Astrocyte of the spinal cord (primary cell): ENCODE data around the gene IRF1.

Experiments
- DNase-seq: peaks from one replicate; pipeline ENCODE4 v3.0.0; 2011; ENCODE audit warnings: low read depth, low spot score
- H3K4me3 ChIP-seq: 2 replicates; pipeline ENCODE4 v1.5.1; 2011; ENCODE audit warnings: low read depth, mild to moderate bottlenecking, low read length, moderate library complexity
- in situ Hi-C: cut with HindIII; loops from 2 replicates; pipeline ENCODE4 v1.10.0; 2017; ENCODE audit warnings: low sequenced_read_pairs
- TF ChIP-seq, protein P1 (sequence below): IDR thresholded peaks from 2 replicates; pipeline ENCODE4 v1.5.1; 2012; ENCODE audit warnings: low read depth, mild to moderate bottlenecking, low read length, inconsistent platforms

The IRF1 gene

DNA sequence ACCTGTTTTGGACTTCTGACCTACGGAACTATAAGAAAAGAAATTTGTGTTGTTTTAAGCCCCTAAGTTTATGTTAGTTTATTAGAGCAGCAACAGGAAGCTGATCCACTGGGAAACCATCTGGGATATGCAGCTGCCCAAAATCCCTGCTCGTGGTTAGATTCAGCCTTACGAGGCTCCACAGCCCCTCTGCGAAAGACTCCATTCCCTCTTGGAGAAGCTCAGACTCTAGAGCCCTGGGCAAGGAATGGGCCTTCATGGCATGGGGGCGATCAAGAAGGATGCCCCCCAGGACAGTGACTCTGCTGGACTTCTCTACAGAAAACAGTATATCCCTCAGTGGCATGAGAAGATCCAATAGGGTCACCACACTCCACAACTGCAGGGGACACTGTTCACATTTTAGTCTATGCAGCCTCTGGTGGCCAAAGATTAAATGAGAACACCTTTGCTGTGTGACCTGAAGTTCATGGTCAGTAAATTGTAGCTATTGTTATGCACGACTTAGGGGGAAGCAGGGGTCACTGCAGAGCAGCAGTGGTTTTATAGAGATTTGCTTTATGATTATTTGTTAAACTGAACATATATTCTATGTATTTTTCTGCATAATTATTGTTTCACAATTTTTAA is 21.1 kb downstream of the IRF1 start:
- in situ Hi-C loops, result no loop called here
- no peak overlapping the region for H3K4me3 ChIP-seq
- DNase-seq, result no peak
- TF ChIP-seq, protein P1, sequence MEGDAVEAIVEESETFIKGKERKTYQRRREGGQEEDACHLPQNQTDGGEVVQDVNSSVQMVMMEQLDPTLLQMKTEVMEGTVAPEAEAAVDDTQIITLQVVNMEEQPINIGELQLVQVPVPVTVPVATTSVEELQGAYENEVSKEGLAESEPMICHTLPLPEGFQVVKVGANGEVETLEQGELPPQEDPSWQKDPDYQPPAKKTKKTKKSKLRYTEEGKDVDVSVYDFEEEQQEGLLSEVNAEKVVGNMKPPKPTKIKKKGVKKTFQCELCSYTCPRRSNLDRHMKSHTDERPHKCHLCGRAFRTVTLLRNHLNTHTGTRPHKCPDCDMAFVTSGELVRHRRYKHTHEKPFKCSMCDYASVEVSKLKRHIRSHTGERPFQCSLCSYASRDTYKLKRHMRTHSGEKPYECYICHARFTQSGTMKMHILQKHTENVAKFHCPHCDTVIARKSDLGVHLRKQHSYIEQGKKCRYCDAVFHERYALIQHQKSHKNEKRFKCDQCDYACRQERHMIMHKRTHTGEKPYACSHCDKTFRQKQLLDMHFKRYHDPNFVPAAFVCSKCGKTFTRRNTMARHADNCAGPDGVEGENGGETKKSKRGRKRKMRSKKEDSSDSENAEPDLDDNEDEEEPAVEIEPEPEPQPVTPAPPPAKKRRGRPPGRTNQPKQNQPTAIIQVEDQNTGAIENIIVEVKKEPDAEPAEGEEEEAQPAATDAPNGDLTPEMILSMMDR, result no peak

DNA sequence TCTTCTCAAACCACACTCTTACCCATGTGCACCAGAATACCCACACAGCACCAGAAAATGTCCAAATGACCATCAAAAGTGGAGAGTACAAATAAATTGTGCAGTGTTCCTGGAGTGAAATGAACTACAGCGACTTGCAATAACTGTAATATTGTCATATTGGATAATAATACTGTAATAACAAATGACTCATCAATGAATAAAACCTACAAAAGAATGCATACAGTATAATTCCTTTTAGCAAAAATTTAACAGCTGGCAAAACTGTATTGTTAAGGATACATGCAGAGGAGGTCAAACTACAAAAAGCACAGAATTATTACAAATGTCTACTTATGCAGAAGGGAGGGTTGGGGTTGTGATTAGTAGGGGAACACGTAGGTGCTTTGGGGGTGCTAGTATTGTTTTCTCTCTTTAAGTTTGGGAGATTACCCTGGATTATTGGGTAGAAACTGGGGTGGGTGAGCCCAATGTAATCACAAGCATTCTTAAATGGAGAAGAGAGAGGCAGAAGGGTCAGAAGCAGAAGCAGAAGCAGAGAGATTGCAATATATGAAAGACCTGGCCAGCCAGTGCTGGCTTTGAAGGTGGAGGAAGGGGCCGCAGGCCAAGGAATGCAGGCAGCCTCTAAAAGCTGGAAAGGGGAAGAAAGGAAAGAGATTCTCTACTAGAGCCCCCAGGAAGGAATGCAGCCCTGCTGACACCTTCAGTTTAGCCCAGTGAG is 21.8 kb downstream of the IRF1 start:
- H3K4me3 ChIP-seq, result no peak overlapping the region
- no peak for DNase-seq
- TF ChIP-seq, protein P1, result no peak
- in situ Hi-C loops, result no loop called here

DNA sequence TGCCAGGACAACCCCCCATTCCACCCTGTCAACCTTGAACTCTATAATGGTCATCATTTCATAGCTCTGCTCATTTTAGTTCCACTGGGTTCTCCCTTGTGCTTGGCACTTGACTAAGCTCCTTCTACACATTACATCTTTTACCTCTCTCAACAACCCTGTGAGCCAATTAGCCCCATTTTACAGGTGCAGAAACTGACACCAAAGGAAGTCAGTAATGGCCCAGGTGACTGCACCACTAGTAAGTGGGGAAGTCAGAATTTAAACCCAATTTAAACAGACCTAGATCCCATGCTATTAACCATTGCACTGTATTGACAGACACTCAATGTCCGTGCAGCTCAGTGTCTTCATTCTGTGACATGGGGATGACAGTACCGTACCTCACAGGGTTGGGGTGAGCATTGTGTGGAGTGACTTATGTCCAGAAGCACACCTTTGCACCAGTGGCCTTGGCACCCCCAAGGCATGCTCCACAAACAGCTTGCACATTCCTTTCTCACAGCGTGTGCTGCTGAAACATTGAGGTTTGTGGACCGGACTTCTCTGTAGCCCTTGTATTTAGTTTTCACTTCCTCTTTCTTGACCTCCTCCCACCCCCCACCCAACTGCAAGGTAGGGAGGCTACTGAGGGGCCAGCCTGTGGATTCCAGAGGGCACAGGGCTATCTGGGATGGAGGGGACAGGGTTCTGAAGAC is 23.1 kb downstream of the IRF1 start:
- in situ Hi-C loops, result no loop called here
- DNase-seq, result no peak
- TF ChIP-seq, protein P1, result no peak
- H3K4me3 ChIP-seq, result no peak overlapping the region

DNA sequence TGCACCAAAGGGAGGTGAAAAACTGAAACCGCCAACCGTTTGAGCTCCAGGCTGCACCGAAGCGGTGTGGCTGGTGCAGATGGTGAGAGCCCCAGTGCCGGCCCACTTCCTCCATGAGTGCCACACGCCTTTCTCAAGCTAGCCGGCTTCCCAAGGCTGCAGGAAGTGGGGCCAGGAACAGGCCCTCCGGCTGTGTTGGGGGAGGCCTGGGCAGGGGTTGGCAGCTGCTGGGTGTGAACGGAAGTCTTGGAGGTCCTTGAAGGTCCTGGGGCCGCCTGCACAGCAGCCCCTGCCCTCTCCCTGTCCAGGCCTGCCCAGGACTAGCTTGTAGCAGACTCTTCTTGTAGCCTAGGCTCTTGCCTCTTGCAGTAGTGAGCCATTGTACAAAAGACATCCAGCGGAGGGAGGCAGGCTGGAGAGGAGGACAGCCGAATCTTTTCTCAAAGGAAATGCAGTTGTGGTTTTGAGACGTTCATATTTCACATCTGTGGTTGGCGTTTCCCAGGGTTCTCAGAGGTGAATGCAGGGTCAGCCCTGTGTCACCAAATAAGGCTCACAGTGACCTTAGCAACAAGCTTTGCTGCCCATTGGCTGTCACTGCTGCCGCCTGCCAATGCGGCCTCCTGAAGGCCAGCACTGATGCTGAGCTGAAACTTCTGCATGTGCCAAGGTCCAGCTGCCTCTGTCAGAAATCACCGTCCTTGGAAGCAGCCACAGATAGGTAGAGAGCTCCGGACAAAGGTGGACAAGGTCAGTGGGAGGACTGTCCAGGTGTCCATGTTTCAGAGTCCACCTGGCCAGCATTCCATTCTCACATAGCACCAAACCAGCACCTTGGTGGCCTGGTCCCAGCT is 23.9 kb downstream of the IRF1 start:
- TF ChIP-seq, protein P1, result no peak
- peak; percentile 63 for DNase-seq
- no peak overlapping the region for H3K4me3 ChIP-seq
- in situ Hi-C loops, result no loop called here

DNA sequence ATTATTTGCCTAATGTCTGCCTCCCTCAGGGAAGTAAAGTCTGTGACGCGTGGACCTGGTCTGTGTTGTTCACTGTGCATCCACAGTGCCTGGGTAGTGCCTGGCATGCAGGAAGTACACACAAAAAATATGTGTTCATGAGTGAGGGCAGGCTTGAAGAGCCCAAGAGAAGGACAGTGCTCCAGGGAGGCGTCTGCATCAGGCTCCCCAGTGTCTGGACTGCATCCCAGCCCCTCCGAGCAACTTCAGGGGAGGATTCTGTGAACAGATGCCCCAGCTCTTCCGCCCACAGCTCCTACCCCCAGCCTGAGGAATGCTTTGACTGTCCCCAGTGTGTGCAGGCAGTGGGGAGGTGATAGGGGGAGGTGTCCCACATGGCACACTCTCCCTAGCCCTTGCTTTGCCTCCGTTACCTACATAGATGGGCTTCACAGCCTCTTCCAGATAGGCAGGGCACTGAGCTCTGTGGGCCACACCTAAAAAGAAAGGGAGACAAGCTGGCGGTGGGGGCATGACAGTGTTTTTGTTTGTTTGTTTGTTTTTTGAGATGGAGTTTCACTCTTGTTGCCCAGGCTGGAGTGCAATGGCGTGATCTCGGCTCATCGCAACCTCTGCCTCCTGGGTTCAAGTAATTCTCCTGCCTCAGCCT is 25.4 kb downstream of the IRF1 start:
- DNase-seq, result no peak
- no peak overlapping the region for H3K4me3 ChIP-seq
- TF ChIP-seq, protein P1, result no peak
- in situ Hi-C loops, result no loop called here
